Endothelial cell (in vitro differentiated cells): ENCODE results near the gene VSTM2L. TPM values are rescaled to one million over a fixed set of nuclear protein-coding genes. Genes with fewer than 3 reads are reported as not detected.

Source experiments
- DNase-seq: peaks from one replicate; pipeline ENCODE4 v3.0.0; 2021; ENCODE audit warnings: low spot score
- H3K27ac Mint-ChIP-seq: one replicate; pipeline ENCODE4 v1.8.0; 2021; ENCODE audit warnings: mixed read lengths, inconsistent platforms; ENCODE audit not compliant: unreplicated experiment
- H3K27me3 Mint-ChIP-seq: one replicate; pipeline ENCODE4 v1.8.0; 2021; ENCODE audit warnings: mild to moderate bottlenecking, moderate library complexity, mixed read lengths, inconsistent platforms; ENCODE audit not compliant: unreplicated experiment
- H3K36me3 Mint-ChIP-seq: one replicate; pipeline ENCODE4 v1.8.0; 2021; ENCODE audit warnings: mild to moderate bottlenecking, low read depth, mixed read lengths, inconsistent platforms; ENCODE audit not compliant: unreplicated experiment
- H3K4me1 Mint-ChIP-seq: one replicate; pipeline ENCODE4 v1.8.0; 2021; ENCODE audit warnings: mild to moderate bottlenecking, mixed read lengths, inconsistent platforms; ENCODE audit not compliant: unreplicated experiment
- H3K4me3 Mint-ChIP-seq: one replicate; pipeline ENCODE4 v1.8.0; 2021; ENCODE audit warnings: mild to moderate bottlenecking, mixed read lengths, inconsistent platforms; ENCODE audit not compliant: unreplicated experiment
- H3K9me3 Mint-ChIP-seq: one replicate; pipeline ENCODE4 v1.8.0; 2021; ENCODE audit warnings: mixed read lengths, inconsistent platforms; ENCODE audit not compliant: unreplicated experiment
- CTCF ChIP-seq: fragments of 200-600 bp; sonication (generic); IDR thresholded peaks from one replicate; pipeline ENCODE4 v1.5.0; 2021; ENCODE audit warnings: antibody characterized with exemption; ENCODE audit not compliant: unreplicated experiment
- total RNA-seq: library from RNA; stranded (reverse); fragmentation: NEBNext Ultra II Directional; extraction: Animal tissue kit (Norgen Biotek cat#: 25700); gene quantifications from one replicate; pipeline ENCODE4 v1.2.1, GENCODE V29; 2021; ENCODE audit not compliant: unreplicated experiment

Gene VSTM2L
- total RNA-seq, 1 donor from 2014 or later, result 1.6 TPM

GRCh38 chr20:37890643-37891042 is 12.3 kb upstream of the VSTM2L start:
- TF ChIP-seq CTCF, result no peak
- Mint-ChIP-seq H3K27ac (no peak overlapping the region), H3K36me3 (peaks cover 3% of the 10 kb centered on the region), H3K4me3 (no peak overlapping the region), H3K27me3 (peaks cover 7% of the 10 kb centered on the region), H3K9me3 (no peaks in the 10 kb centered on the region), H3K4me1 (no peaks in the 10 kb centered on the region)
- no peak for DNase-seq

GRCh38 chr20:37892001-37892400 is 10.9 kb upstream of the VSTM2L start:
- DNase-seq, result no peak
- H3K4me3 Mint-ChIP-seq, result no peak overlapping the region
- H3K4me1 Mint-ChIP-seq, result no peaks in the 10 kb centered on the region
- H3K27ac Mint-ChIP-seq, result no peak overlapping the region
- peaks cover 7% of the 10 kb centered on the region for H3K27me3 Mint-ChIP-seq
- no peaks in the 10 kb centered on the region for H3K9me3 Mint-ChIP-seq
- H3K36me3 Mint-ChIP-seq, result peaks cover 3% of the 10 kb centered on the region
- TF ChIP-seq CTCF, result no peak

- no peak overlapping the region for H3K4me3 Mint-ChIP-seq
- H3K36me3 Mint-ChIP-seq, result peaks cover 3% of the 10 kb centered on the region
- DNase-seq, result no peak
- no peaks in the 10 kb centered on the region for H3K4me1 Mint-ChIP-seq
- peaks cover 3% of the 10 kb centered on the region for H3K27me3 Mint-ChIP-seq
- no peak overlapping the region for H3K27ac Mint-ChIP-seq
- no peaks in the 10 kb centered on the region for H3K9me3 Mint-ChIP-seq
- TF ChIP-seq CTCF, result no peak
Measured at GRCh38 chr20:37893566-37894241, 9.2 kb upstream of the VSTM2L start.

- peaks cover 3% of the 10 kb centered on the region for H3K36me3 Mint-ChIP-seq
- no peak for TF ChIP-seq CTCF
- H3K4me3 Mint-ChIP-seq, result no peak overlapping the region
- H3K27ac Mint-ChIP-seq, result no peak overlapping the region
- DNase-seq, result no peak
- H3K9me3 Mint-ChIP-seq, result no peaks in the 10 kb centered on the region
- H3K27me3 Mint-ChIP-seq, result peaks cover 3% of the 10 kb centered on the region
- H3K4me1 Mint-ChIP-seq, result no peaks in the 10 kb centered on the region
Measured at GRCh38 chr20:37894454-37894853, 8.5 kb upstream of the VSTM2L start.

- no peaks in the 10 kb centered on the region for H3K4me1 Mint-ChIP-seq
- H3K27ac Mint-ChIP-seq, result no peak overlapping the region
- H3K9me3 Mint-ChIP-seq, result no peaks in the 10 kb centered on the region
- DNase-seq, result no peak
- peaks cover 4% of the 10 kb centered on the region for H3K27me3 Mint-ChIP-seq
- H3K4me3 Mint-ChIP-seq, result no peak overlapping the region
- no peak for TF ChIP-seq CTCF
- H3K36me3 Mint-ChIP-seq, result no peaks in the 10 kb centered on the region
Measured at GRCh38 chr20:37895166-37895565, 7.8 kb upstream of the VSTM2L start.
